T-cell (primary cell): Measurements from ENCODE around the gene ARSG. TPM values are rescaled to one million over a fixed set of nuclear protein-coding genes. Genes with fewer than 3 reads are reported as not detected.

Experiments used
- ATAC-seq, 4 experiments: fragments of 200-7000 bp in 3 of 4; fragments of 150-1000 bp in 1 of 4; cut with Tn5 transposase; replicated peaks in 1 of 4; 1 replicate in 3 of 4; 2 replicates in 1 of 4; pipeline ENCODE4 v1.10.0; 2021; ENCODE audit warnings: moderate library complexity in 3 of 4, mild to moderate bottlenecking in 2 of 4, moderate number of reproducible peaks in 1 of 4
- CTCF ChIA-PET, 2 donors: fragments of 300-600 bp; sonication (Branson Sonifier 250); formaldehyde crosslinking; loops; one replicate each; lab custom pipeline; 2022; ENCODE audit warnings: antibody characterized with exemption in 2 of 2; lab: Charles Lee
- POLR2A ChIA-PET, 2 donors: fragments of 300-600 bp; sonication (Branson Sonifier 250); formaldehyde crosslinking; loops; one replicate each; lab custom pipeline; 2022; ENCODE audit warnings: antibody characterized with exemption in 2 of 2; lab: Charles Lee
- DNase-seq, 35 experiments: peaks; one replicate each; pipeline versions ENCODE4 v3.0.0 to v3.0.0-alpha.2; 2013 to 2023
- H3K27ac ChIP-seq: one replicate; pipeline ENCODE4 v1.5.1; 2013; ENCODE audit warnings: low read length
- H3K27me3 ChIP-seq, 2 experiments: replicated peaks in 1 of 2; 1 replicate in 1 of 2; 2 replicates in 1 of 2; pipeline versions ENCODE4 v1.6.1 to v1.7.0; 2013; ENCODE audit warnings: low read length in 1 of 2, mixed read lengths in 1 of 2; ENCODE audit not compliant: control insufficient read depth in 2 of 2, insufficient read depth in 2 of 2; ENCODE audit errors: extremely low read depth in 1 of 2
- H3K36me3 ChIP-seq, 2 donors: 1 replicate in 1 of 2; 2 replicates in 1 of 2; pipeline versions ENCODE4 v1.6.1 to v1.7.0; 2013; ENCODE audit warnings: low read length in 1 of 2; ENCODE audit not compliant: control insufficient read depth in 2 of 2, insufficient read depth in 1 of 2; ENCODE audit errors: extremely low read depth in 1 of 2
- H3K4me1 ChIP-seq, 2 experiments: 1 replicate in 1 of 2; 2 replicates in 1 of 2; pipeline versions ENCODE4 v1.6.1 to v1.7.0; 2013; ENCODE audit warnings: low read length in 2 of 2, mixed read lengths in 1 of 2; ENCODE audit not compliant: insufficient read depth in 2 of 2, control insufficient read depth in 1 of 2; ENCODE audit errors: extremely low read depth in 1 of 2
- H3K4me3 ChIP-seq, 2 donors: 1 replicate in 1 of 2; 2 replicates in 1 of 2; pipeline versions ENCODE4 v1.5.1 to v1.7.0; 2013; ENCODE audit warnings: mild to moderate bottlenecking in 2 of 2, low read length in 1 of 2, moderate library complexity in 1 of 2; ENCODE audit not compliant: control insufficient read depth in 1 of 2; ENCODE audit errors: extremely low read depth in 1 of 2
- H3K9me3 ChIP-seq: 2 replicates; pipeline ENCODE4 v1.7.0; 2013
- H3K27ac Mint-ChIP-seq, 2 donors: one replicate each; pipeline ENCODE4 v1.8.0; 2020 to 2021; ENCODE audit warnings: mild to moderate bottlenecking in 2 of 2, mixed read lengths in 2 of 2
- H3K27me3 Mint-ChIP-seq, 2 donors: one replicate each; pipeline ENCODE4 v1.8.0; 2021 to 2022; ENCODE audit warnings: mixed read lengths in 2 of 2
- H3K36me3 Mint-ChIP-seq: one replicate; pipeline ENCODE4 v1.8.0; 2021; ENCODE audit warnings: mixed read lengths
- H3K4me1 Mint-ChIP-seq, 3 donors: one replicate each; pipeline ENCODE4 v1.8.0; 2020 to 2022; ENCODE audit warnings: mixed read lengths in 3 of 3, mild to moderate bottlenecking in 1 of 3
- H3K4me3 Mint-ChIP-seq, 3 donors: one replicate each; pipeline ENCODE4 v1.8.0; 2020 to 2022; ENCODE audit warnings: mild to moderate bottlenecking in 3 of 3, mixed read lengths in 3 of 3, moderate library complexity in 3 of 3
- H3K9me3 Mint-ChIP-seq, 3 donors: one replicate each; pipeline ENCODE4 v1.8.0; 2020 to 2022; ENCODE audit warnings: mixed read lengths in 3 of 3
- WGBS: methylation state at CpG from one replicate; pipeline ENCODE4 v1.1.5; 2013; ENCODE audit warnings: missing lambda C conversion rate; ENCODE audit not compliant: insufficient coverage; 5-methylcytosine and 5-hydroxymethylcytosine counted together
- total RNA-seq, 35 experiments: library from RNA in 6 of 35; stranded (reverse) in 6 of 35; fragments of 120-200 nt in 1 of 35; gene quantifications; one replicate each; pipeline versions ENCODE4 v1.2.1 to v1.2.4 and lab custom pipeline; 2013 to 2026

ARSG gene
- total RNA-seq, 5 donors from 2014 or later (not counting 1 experiment from before 2014, with no cell fraction given): 14.5 to 22.9 (median 17.8) TPM

GRCh38 chr17:68377771-68378267, 86.5 kb downstream of the ARSG start:
- WGBS: 93% methylated on average over 6 of the region's 8 CpGs
- Histone ChIP-seq H3K36me3 (no peaks in the 10 kb centered on the region), H3K9me3 (no peaks in the 10 kb centered on the region), H3K4me3 (no peak overlapping the region), H3K27ac (no peak overlapping the region), H3K4me1 (peaks cover 0 to under 1% of the 10 kb centered on the region in 2 experiments), H3K27me3 (no peaks in the 10 kb centered on the region)
- Mint-ChIP-seq H3K27me3 (no peaks in the 10 kb centered on the region), H3K4me3 (no peak overlapping the region), H3K4me1 (peaks cover 7 to 14% (median 10%) of the 10 kb centered on the region in 3 donors), H3K27ac (no peak overlapping the region), H3K9me3 (no peaks in the 10 kb centered on the region), H3K36me3 (peaks cover 14% of the 10 kb centered on the region)
- ATAC-seq: no peak
- CTCF ChIA-PET: no interaction called here
- POLR2A ChIA-PET: no interaction called here
- DNase-seq: no peak

- Mint-ChIP-seq H3K36me3 (peaks cover 14% of the 10 kb centered on the region), H3K27me3 (no peaks in the 10 kb centered on the region), H3K4me1 (peaks cover 13 to 21% (median 15%) of the 10 kb centered on the region in 3 donors), H3K9me3 (no peaks in the 10 kb centered on the region), H3K4me3 (no peak overlapping the region), H3K27ac (no peak overlapping the region)
- Histone ChIP-seq H3K36me3 (no peaks in the 10 kb centered on the region), H3K4me3 (no peak overlapping the region), H3K9me3 (no peaks in the 10 kb centered on the region), H3K4me1 (peaks cover 4% of the 10 kb centered on the region in 2 experiments), H3K27me3 (no peaks in the 10 kb centered on the region), H3K27ac (no peak overlapping the region)
- ChIA-PET CTCF (no interaction called here), POLR2A (no interaction called here)
- WGBS: 92% methylated on average over 18 of the region's 21 CpGs
- DNase-seq (no peak), ATAC-seq (no peak)
These were observed 87.2 kb downstream of the ARSG start for GRCh38 chr17:68378268-68379176.

- H3K36me3 ChIP-seq: no peaks in the 10 kb centered on the region
- H3K4me3 ChIP-seq: no peak overlapping the region
- H3K4me1 ChIP-seq: peaks cover 10 to 11% of the 10 kb centered on the region in 2 experiments
- peaks cover 14% of the 10 kb centered on the region for H3K36me3 Mint-ChIP-seq
- WGBS: 100% methylated on average over 1 of the region's 3 CpGs
- ATAC-seq (no peak), DNase-seq (no peak)
- no peak overlapping the region for H3K27ac Mint-ChIP-seq
- H3K9me3 ChIP-seq: no peaks in the 10 kb centered on the region
- CTCF ChIA-PET: no interaction called here
- H3K27ac ChIP-seq: no peak overlapping the region
- H3K27me3 Mint-ChIP-seq: no peaks in the 10 kb centered on the region
- POLR2A ChIA-PET: no interaction called here
- H3K4me1 Mint-ChIP-seq: peaks cover 19 to 27% (median 21%) of the 10 kb centered on the region in 3 donors
- no peaks in the 10 kb centered on the region for H3K9me3 Mint-ChIP-seq
- H3K4me3 Mint-ChIP-seq: no peak overlapping the region
- no peaks in the 10 kb centered on the region for H3K27me3 ChIP-seq
These were observed 87.8 kb downstream of the ARSG start for GRCh38 chr17:68379177-68379510.

GRCh38 chr17:68379692-68380677, 88.7 kb downstream of the ARSG start:
- DNase-seq: no peak
- Mint-ChIP-seq H3K36me3 (peaks cover 11% of the 10 kb centered on the region), H3K27ac (no peak overlapping the region), H3K9me3 (no peaks in the 10 kb centered on the region), H3K4me1 (peaks cover 25 to 34% (median 30%) of the 10 kb centered on the region in 3 donors), H3K27me3 (no peaks in the 10 kb centered on the region), H3K4me3 (no peak overlapping the region)
- Histone ChIP-seq H3K27ac (no peak overlapping the region), H3K27me3 (no peaks in the 10 kb centered on the region), H3K4me3 (no peak overlapping the region), H3K4me1 (peaks cover 11 to 15% of the 10 kb centered on the region in 2 experiments), H3K36me3 (no peaks in the 10 kb centered on the region), H3K9me3 (no peaks in the 10 kb centered on the region)
- 96% methylated on average over 6 of the region's 11 CpGs for WGBS
- ATAC-seq: no peak
- POLR2A ChIA-PET: interaction anchor here (0.6 to 0.7 kb wide), 2 partner anchors 65 to 372 kb away, joined by 3 to 5 read pairs; no protein-coding TSS in a partner anchor
- CTCF ChIA-PET: interaction anchor here in 1 of 2 donors (0.7 kb wide), 1 partner anchor 172 kb away, joined by 3 read pairs; no protein-coding TSS in a partner anchor

GRCh38 chr17:68381076-68381900, 90.0 kb downstream of the ARSG start:
- Mint-ChIP-seq H3K9me3 (no peaks in the 10 kb centered on the region), H3K4me1 (peaks cover 25 to 36% (median 32%) of the 10 kb centered on the region in 3 donors), H3K36me3 (peaks cover 7% of the 10 kb centered on the region), H3K4me3 (no peak overlapping the region), H3K27ac (no peak overlapping the region), H3K27me3 (no peaks in the 10 kb centered on the region)
- ATAC-seq (no peak), DNase-seq (peak in 1 of 35 experiments; percentile 4)
- no peaks in the 10 kb centered on the region for H3K27me3 ChIP-seq
- CTCF ChIA-PET: interaction anchor here in 1 of 2 donors (0.6 kb wide), 1 partner anchor 545 kb away, joined by 3 read pairs; no protein-coding TSS in a partner anchor
- no peak overlapping the region for H3K27ac ChIP-seq
- 80% methylated on average over 3 of the region's 15 CpGs for WGBS
- POLR2A ChIA-PET: interaction anchor here in 1 of 2 donors (0.7 kb wide), 2 partner anchors 50 to 1220 kb away, joined by 4 to 5 read pairs; no protein-coding TSS in a partner anchor
- no peaks in the 10 kb centered on the region for H3K9me3 ChIP-seq
- H3K36me3 ChIP-seq: no peaks in the 10 kb centered on the region
- peaks cover 11 to 17% of the 10 kb centered on the region in 2 experiments for H3K4me1 ChIP-seq
- H3K4me3 ChIP-seq: no peak overlapping the region
